Activated CD8-positive, alpha-beta memory T cell treated with anti-CD3 and anti-CD28 coated beads, Interleukin-2, amount 10 ng/mL, durations not matched to agents 7 days and 5 days (primary cell): ENCODE results near the gene TMCO4. TPM values are rescaled to one million over a fixed set of nuclear protein-coding genes. Genes with fewer than 3 reads are reported as not detected.

Experiments used
- ATAC-seq: fragments of 150-1000 bp; cut with Tn5 transposase; one replicate; pipeline ENCODE4 v1.10.0; 2021; ENCODE audit warnings: moderate library complexity
- CTCF ChIA-PET: fragments of 350-600 bp; sonication (Branson Sonifier 250); formaldehyde crosslinking; loops from one replicate; lab custom pipeline; 2021; ENCODE audit warnings: antibody characterized with exemption; lab: Charles Lee
- DNase-seq: peaks from one replicate; pipeline ENCODE4 v3.0.0-alpha.2; 2020
- H3K27ac Mint-ChIP-seq: one replicate; pipeline ENCODE4 v1.8.0; 2021; ENCODE audit warnings: mild to moderate bottlenecking, mixed read lengths
- H3K27me3 Mint-ChIP-seq: one replicate; pipeline ENCODE4 v1.8.0; 2021; ENCODE audit warnings: mixed read lengths
- H3K36me3 Mint-ChIP-seq: one replicate; pipeline ENCODE4 v1.8.0; 2021; ENCODE audit warnings: mild to moderate bottlenecking, mixed read lengths
- H3K4me1 Mint-ChIP-seq: one replicate; pipeline ENCODE4 v1.8.0; 2021; ENCODE audit warnings: mixed read lengths
- H3K4me3 Mint-ChIP-seq: one replicate; pipeline ENCODE4 v1.8.0; 2021; ENCODE audit warnings: mild to moderate bottlenecking, moderate library complexity, mixed read lengths
- H3K9me3 Mint-ChIP-seq: one replicate; pipeline ENCODE4 v1.8.0; 2022; ENCODE audit warnings: low read depth, mixed read lengths
- total RNA-seq, 2 experiments: library from RNA; stranded (reverse); gene quantifications; one replicate each; pipeline ENCODE4 v1.2.3, GENCODE V29; 2021

TMCO4 gene
- total RNA-seq, 2 experiments from 2014 or later = 18.4 to 18.6 TPM

DNA sequence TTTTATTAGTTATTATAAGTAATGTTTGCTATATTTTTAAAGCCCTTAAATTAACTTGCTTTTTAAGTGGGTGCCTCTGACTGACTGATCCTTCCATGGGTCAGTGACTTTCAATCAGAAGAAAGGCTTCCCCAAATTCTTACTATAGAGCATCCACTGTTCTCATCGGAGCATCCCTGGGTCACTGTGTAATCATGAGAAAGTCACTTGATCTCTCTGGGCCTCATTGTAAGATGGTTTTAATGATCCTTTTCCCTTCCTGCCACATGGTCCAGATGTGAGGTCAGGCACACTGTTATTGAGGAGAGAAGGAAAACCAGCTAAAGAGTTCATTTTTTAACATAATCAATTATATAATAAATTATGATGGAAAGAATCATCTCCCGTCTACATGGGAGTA is 166.6 kb downstream of the TMCO4 start:
- no peaks in the 10 kb centered on the region for H3K27me3 Mint-ChIP-seq
- H3K4me3 Mint-ChIP-seq = no peak overlapping the region
- H3K9me3 Mint-ChIP-seq = no peaks in the 10 kb centered on the region
- CTCF ChIA-PET = no interaction called here
- ATAC-seq = no peak
- peaks cover 2% of the 10 kb centered on the region for H3K36me3 Mint-ChIP-seq
- no peaks in the 10 kb centered on the region for H3K4me1 Mint-ChIP-seq
- DNase-seq = no peak
- H3K27ac Mint-ChIP-seq = no peak overlapping the region

Other genes starting within 250 kb of the TMCO4 start
- 10 to 100 TPM; 39.4 to 49.8 TPM for gene NBL1, start 155.6 kb downstream of the TMCO4 start, total RNA-seq
- not detected for gene HTR6, start 135.0 kb downstream of the TMCO4 start, total RNA-seq
- not detected for gene RNF186, start 15.4 kb upstream of the TMCO4 start, total RNA-seq
- 1 to 10 TPM; 7.3 to 8.1 TPM for gene OTUD3, start 82.5 kb upstream of the TMCO4 start, total RNA-seq
- not detected for gene PLA2G2E, start 123.7 kb upstream of the TMCO4 start, total RNA-seq
- gene PLA2G2A, start 179.7 kb upstream of the TMCO4 start, total RNA-seq = not detected